ENCODE measurements around the gene KRTAP5-2. TPM values are rescaled to one million over a fixed set of nuclear protein-coding genes. Genes with fewer than 3 reads are reported as not detected.
"Not testable (repeated sequence)": the region's sequence is repeated elsewhere in the genome, so short reads cannot be mapped to it uniquely, and the experiment has no call there.

Gene KRTAP5-2
- polyA plus RNA-seq, 3 donors, result 0.18 TPM; not detected in 2

DNA sequence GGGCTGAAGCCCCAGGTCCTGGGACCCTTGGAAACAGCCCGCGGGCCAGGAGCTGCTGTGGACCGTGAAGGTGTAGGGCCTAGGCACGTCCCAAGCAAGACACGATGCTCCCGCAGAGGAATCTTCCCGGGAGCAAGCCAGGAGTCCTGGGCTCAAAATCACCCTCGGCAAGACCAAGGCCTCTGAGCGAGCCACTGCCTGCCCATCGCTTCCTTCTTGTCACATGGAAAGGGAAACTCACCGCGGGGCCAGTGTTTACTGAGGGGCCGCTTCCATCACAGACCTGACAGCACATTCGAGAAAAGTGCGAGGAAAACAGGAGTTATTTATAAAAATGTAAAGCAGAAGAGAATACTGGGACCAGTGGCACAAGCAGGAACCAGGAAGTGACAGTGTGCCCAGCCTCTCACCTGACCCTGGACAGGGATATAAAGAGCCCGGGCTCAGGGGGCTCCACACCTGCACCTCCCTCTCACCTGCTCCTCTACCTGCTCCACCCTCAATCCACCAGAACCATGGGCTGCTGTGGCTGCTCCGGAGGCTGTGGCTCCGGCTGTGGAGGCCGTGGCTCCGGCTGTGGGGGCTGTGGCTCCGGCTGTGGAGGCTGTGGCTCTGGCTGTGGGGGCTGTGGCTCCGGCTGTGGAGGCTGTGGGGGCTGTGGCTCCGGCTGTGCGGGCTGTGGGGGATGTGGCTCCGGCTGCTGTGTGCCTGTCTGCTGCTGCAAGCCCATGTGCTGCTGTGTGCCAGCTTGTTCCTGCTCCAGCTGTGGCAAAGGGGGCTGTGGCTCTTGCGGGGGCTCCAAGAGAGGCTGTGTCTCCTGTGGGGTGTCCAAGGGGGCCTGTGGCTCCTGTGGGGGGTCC lies 31.5 kb upstream of the KRTAP5-2 start, which contains the start of gene KRTAP5-5:
KRTAP5-5 (plus strand) TSS at position 450 of the 860 bp plus-strand sequence; CDS start at position 516, 66 bp downstream.
- 72 to 79% (median 73%) methylated on average over 21 to 24 of the region's 26 CpGs for WGBS, 3 donors
- H3K27ac ChIP-seq (ENCODE audit: low read depth, low read length), result no peak within 1 kb of the TSS

- H3K27ac ChIP-seq (ENCODE audit: low read depth, low read length), result no peak overlapping the region
- WGBS, 3 donors, result 25 to 28% (median 26%) methylated on average over 35 of the region's 35 CpGs
Observed at GRCh38 chr11:1628506-1629325, 30.6 kb upstream of the KRTAP5-2 start.

- WGBS, 3 donors, result 83 to 86% (median 85%) methylated on average over 13 of the region's 13 CpGs
- H3K27ac ChIP-seq (ENCODE audit: low read depth, low read length), result no peak overlapping the region
Observed at GRCh38 chr11:1625541-1625940, 27.4 kb upstream of the KRTAP5-2 start.

DNA sequence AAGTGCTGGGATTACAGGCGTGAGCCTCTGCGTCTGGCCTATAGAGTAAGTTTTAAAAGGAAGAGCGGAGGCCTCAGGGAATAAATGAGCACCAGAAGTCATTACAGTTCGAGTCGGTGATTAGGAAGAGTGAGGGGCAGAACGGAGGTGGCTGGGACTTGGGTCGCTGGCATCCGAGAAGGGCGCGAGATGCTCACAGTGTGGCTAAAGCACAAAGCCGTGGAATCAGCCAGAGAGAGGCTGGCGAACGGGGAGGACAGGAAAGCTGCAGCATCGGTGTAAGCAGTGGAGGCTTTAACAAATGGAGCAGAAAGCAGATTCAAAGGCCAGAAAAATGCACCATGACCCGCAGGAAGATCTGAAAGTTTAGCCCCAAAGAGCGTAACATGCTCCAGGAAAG lies 26.5 kb upstream of the KRTAP5-2 start:
- 80 to 86% (median 85%) methylated on average over 16 of the region's 16 CpGs for WGBS, 3 donors
- H3K27ac ChIP-seq (ENCODE audit: low read depth, low read length), result no peak overlapping the region

GRCh38 chr11:1623716-1624115 lies 25.6 kb upstream of the KRTAP5-2 start:
- WGBS, 3 donors, result 70 to 81% (median 80%) methylated on average over 9 of the region's 9 CpGs
- no peak overlapping the region for H3K27ac ChIP-seq (ENCODE audit: low read depth, low read length)

DNA sequence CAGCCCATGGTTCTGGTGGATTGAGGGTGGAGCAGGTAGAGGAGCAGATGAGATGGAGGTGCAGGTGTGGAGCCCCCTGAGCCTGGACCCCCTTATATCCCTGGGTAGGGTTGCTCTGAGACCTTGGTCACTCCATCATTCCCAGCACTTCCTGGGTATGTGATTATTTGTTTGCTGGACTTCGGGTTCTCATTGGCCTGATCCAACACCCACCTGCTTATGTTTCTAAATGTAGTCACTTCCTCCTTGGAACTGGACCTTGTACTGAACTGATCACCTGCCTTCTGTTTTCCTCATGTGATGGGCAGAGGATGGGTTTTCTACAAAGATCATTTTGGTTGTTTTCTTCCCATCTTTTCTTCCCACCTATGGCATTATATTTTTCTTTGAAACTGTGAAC lies 24.0 kb upstream of the KRTAP5-2 start, which contains the start of gene KRTAP5-4:
KRTAP5-4 (minus strand) TSS at position 53 of the 400 bp plus-strand sequence; CDS start at position 8, 45 bp downstream.
- no peak within 1 kb of the TSS for H3K27ac ChIP-seq (ENCODE audit: low read depth, low read length)
- WGBS, 3 donors, result 24 to 35% (median 32%) methylated on average over 1 of the region's 1 CpG

GRCh38 chr11:1619449-1619848 lies 21.4 kb upstream of the KRTAP5-2 start:
- 29 to 64% (median 43%) methylated on average over 10 of the region's 10 CpGs for WGBS, 3 donors
- no peak overlapping the region for H3K27ac ChIP-seq (ENCODE audit: low read depth, low read length)

GRCh38 chr11:1618231-1618630 lies 20.1 kb upstream of the KRTAP5-2 start:
- WGBS, 3 donors, result 82 to 87% (median 87%) methylated on average over 10 of the region's 10 CpGs
- H3K27ac ChIP-seq (ENCODE audit: low read depth, low read length), result no peak overlapping the region

DNA sequence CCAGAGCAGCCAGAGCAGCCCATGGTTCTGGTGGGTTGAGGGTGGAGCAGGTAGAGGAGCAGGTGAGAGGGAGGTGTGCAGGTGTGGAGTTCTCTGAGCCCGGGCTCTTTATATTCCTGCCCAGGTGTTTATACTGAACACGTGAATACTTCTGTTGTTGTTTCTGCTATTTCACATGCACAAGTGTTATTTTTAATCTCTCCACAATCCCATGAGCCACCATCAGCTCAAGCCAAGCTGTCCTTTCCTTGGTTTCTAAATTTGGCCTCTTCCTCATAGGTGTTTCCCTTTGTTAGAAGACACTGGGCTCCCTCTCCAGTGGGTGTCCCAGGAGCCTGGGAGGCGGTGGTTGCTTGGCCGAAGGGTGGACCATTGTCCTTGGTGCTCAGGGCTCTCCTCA lies 10.3 kb upstream of the KRTAP5-2 start, which contains the start of gene KRTAP5-3:
KRTAP5-3 (minus strand) TSS at position 101 of the 400 bp plus-strand sequence; CDS start at position 23, 78 bp downstream.
- 58 to 68% (median 62%) methylated on average over 4 of the region's 4 CpGs for WGBS, 3 donors
- H3K27ac ChIP-seq (ENCODE audit: low read depth, low read length), result no peak within 1 kb of the TSS

DNA sequence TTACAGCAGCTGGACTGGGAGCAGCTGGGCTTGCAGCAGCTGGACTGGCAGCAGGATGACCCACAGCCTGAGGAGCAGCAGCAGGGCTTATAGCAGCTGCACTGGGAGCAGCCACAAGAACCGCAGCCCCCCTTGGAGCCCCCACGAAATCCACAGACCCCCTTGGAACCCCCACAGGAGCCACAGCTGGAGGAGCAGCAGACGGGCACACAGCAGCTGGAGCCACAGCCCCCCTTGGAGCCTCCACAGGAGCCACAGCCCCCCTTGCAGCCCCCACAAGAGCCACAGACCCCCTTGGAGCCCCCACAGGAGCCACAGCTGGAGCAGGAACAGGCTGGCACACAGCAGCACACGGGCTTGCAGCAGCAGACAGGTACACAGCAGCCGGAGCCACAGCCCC lies 9.8 kb upstream of the KRTAP5-2 start:
- 46 to 58% (median 50%) methylated on average over 5 of the region's 5 CpGs for WGBS, 3 donors
- not testable (repeated sequence) for H3K27ac ChIP-seq (ENCODE audit: low read depth, low read length)

GRCh38 chr11:1607156-1607845 lies 9.2 kb upstream of the KRTAP5-2 start:
- not testable (repeated sequence) for H3K27ac ChIP-seq (ENCODE audit: low read depth, low read length)
- 39 to 44% (median 44%) methylated on average over 18 of the region's 18 CpGs for WGBS, 3 donors

- WGBS, 3 donors, result 81 to 93% (median 82%) methylated on average over 13 of the region's 13 CpGs
- H3K27ac ChIP-seq (ENCODE audit: low read depth, low read length), result not testable (repeated sequence)
Observed at GRCh38 chr11:1605923-1606322, 7.8 kb upstream of the KRTAP5-2 start.

- H3K27ac ChIP-seq (ENCODE audit: low read depth, low read length), result no peak overlapping the region
- WGBS, 3 donors, result 78 to 86% (median 85%) methylated on average over 4 to 7 of the region's 7 CpGs
Observed at GRCh38 chr11:1604711-1605110, 6.6 kb upstream of the KRTAP5-2 start.

GRCh38 chr11:1604181-1604580 lies 6.1 kb upstream of the KRTAP5-2 start:
- WGBS, 3 donors, result 90 to 93% (median 91%) methylated on average over 11 of the region's 11 CpGs

DNA sequence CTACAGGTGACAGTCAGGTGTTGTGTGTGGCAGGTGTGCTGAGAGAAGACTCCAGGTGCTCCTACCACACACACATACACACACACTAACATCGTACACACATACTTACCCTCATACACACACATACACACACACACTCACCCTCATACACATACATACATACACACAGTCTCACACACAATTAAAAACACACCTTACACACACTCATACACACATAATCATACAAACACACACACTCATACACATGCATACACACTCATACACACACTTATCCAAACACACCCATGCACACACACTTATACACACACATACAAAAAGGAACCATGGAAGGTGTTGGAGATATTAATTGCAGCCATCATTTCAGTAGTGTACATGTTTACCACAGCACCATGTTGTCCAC lies 5.5 kb upstream of the KRTAP5-2 start:
- no peak overlapping the region for H3K27ac ChIP-seq (ENCODE audit: low read depth, low read length)
- WGBS, 3 donors, result 69 to 93% (median 88%) methylated on average over 1 of the region's 1 CpG

More at GRCh38 chr11:1604181-1604580, 6.1 kb upstream of the KRTAP5-2 start:
- no peak overlapping the region for H3K27ac ChIP-seq (ENCODE audit: low read depth, low read length)

- not testable (repeated sequence) for H3K27ac ChIP-seq (ENCODE audit: low read depth, low read length)
- WGBS, 3 donors, result 60 to 75% (median 62%) methylated on average over 3 of the region's 3 CpGs
Observed at GRCh38 chr11:1601663-1602062, 3.6 kb upstream of the KRTAP5-2 start.

DNA sequence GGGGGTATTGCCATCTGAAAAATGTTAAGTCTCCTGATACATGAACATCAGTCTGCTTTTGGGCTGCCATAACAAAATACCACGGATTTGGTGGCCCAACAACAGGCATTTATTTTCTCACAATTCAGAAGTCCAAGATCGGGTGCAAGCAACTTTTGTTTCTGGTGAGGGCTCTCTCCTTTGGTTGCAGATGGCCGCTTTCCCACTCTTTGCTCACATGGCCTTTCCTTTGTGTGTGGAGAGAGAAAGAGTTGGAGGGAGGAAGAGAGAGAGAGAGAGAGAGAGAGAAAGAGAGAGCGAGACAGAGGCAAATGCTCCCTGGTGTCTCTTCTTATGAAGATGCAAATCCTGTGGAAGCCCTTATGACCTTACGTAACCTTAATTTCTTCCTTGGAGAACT lies 2.5 kb upstream of the KRTAP5-2 start:
- no peak overlapping the region for H3K27ac ChIP-seq (ENCODE audit: low read depth, low read length)
- 53 to 76% (median 74%) methylated on average over 5 of the region's 5 CpGs for WGBS, 3 donors

GRCh38 chr11:1598816-1599215 lies 722 bp upstream of the KRTAP5-2 start:
- H3K27ac ChIP-seq (ENCODE audit: low read depth, low read length), result no peak overlapping the region
- 66 to 74% (median 71%) methylated on average over 6 of the region's 6 CpGs for WGBS, 3 donors

Measured in adipose tissue (tissue), 3 donors.